Left kidney (tissue), 2 donors: ENCODE measurements around the gene IRF2BP2. TPM values are rescaled to one million over a fixed set of nuclear protein-coding genes. Genes with fewer than 3 reads are reported as not detected.

Source experiments
- DNase-seq: peaks from one replicate; pipeline ENCODE4 v3.0.0-alpha.2; 2013
- polyA plus RNA-seq: library from polyadenylated mRNA; unstranded; fragments of 120-200 nt; gene quantifications from one replicate; pipeline ENCODE4 v1.2.1, GENCODE V29; 2013; ENCODE audit not compliant: insufficient read length

The IRF2BP2 gene
- polyA plus RNA-seq, 1 donor = 140 TPM

- no peak for DNase-seq
Observed at GRCh38 chr1:234559152-234559901, 50.7 kb downstream of the IRF2BP2 start.

GRCh38 chr1:234558330-234558836 is 51.6 kb downstream of the IRF2BP2 start:
- no peak for DNase-seq

- no peak for DNase-seq
Observed at GRCh38 chr1:234556245-234556943, 53.6 kb downstream of the IRF2BP2 start.

GRCh38 chr1:234555390-234556024 is 54.5 kb downstream of the IRF2BP2 start:
- DNase-seq = no peak

GRCh38 chr1:234554698-234555311 is 55.2 kb downstream of the IRF2BP2 start:
- peak; percentile 66 for DNase-seq

Other genes with a start within 250 kb of the IRF2BP2 start
- gene COA6, start 236.7 kb downstream of the IRF2BP2 start, polyA plus RNA-seq = 31.2 TPM
- gene TARBP1, start 131.0 kb downstream of the IRF2BP2 start, polyA plus RNA-seq = 123 TPM